Muscle of arm (tissue), 12 donors: Measurements from ENCODE around the gene IL25. TPM values are rescaled to one million over a fixed set of nuclear protein-coding genes. Genes with fewer than 3 reads are reported as not detected.
"Not testable (repeated sequence)": the region's sequence is repeated elsewhere in the genome, so short reads cannot be mapped to it uniquely, and the experiment has no call there.

Experiments
- DNase-seq: peaks from one replicate; pipeline ENCODE4 v3.0.0-alpha.2; 2013
- polyA plus RNA-seq, 12 donors: library from polyadenylated mRNA; unstranded; fragments of 120-200 nt; gene quantifications; one replicate each; pipeline ENCODE4 v1.2.1, GENCODE V29; 2013; ENCODE audit not compliant: insufficient read length in 12 of 12

IL25 gene
- polyA plus RNA-seq, 12 donors: not detected

DNA sequence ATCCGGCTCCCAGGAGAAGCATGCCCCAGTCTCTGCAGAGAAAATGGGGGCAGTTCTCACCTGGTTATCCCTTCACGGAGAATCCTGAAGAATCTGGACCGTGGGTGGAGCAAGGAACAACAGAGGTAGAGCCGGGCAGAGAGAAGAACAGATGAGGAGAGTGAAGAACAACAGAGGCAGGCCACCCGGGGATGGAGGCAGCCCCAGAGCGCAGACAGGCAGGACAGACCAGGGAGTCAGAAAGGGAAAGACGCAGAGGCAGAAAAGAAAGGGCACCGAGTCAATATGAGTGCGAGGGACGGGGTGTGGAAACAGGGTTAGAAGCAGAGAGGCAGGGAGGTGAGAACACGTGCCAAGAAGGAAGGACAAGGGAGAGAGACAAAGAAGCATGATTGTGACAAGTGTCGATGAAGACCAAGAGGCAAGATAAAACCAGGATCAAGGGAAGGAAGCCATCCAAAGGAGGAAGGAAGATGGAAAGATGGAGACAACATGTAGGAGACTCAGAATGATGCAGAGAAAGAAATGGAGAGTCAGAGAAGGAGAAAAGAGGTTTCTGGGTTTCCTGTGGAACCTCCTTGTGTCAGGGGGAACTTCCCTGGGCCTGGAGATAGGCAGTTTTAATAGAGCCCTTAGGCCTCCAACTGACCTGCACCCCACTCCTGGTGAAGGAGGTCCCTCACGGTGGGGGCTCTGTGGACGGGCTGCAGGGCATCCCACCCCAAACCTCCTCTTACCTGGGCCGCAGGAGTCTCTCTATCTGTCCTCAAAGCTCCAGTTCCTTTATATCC, 35.1 kb downstream of the IL25 start, which contains the start of gene MYH6:
Gene MYH6, minus strand, starts transcription at position 758 of the 791 bp plus-strand sequence. CDS start 1,050 bp downstream, outside the sequence.
- no peak for DNase-seq

DNA sequence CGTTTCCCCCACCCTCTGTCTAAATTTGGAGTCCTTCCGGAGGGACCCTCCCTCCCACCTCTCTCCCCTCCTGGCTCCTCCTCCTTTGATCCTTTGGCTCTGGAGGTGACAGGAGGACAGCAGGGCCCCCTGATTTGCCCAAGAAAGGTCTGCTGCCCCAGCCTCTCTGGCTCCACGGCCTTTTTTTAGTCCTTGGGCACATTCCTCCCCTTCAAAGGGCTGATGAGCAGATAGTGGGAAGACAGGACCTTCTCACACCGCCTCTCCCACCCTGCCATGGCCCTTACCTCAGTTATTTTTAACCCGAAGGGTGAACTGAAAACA, 35.7 kb downstream of the IL25 start:
- DNase-seq: no peak

DNA sequence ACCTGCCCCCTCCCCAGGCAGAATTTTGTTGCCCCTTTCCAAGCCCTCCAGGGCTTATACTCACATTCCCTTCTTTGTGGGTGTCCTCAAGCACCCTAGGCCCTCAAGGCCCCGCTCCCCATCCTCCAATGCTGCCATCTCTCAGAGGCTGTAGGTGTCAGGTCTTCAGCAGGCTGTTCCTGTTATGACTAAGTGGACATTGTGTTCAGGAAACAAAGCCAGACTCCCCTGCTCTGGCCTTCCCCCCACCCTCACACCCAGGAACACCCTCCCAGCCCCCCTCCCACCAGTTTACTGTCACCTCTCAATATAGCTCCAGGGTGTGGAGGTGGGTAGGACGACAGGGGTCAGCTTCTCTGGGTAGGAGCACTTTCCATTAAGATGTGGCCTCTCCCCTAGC, 36.9 kb downstream of the IL25 start:
- no peak for DNase-seq

DNA sequence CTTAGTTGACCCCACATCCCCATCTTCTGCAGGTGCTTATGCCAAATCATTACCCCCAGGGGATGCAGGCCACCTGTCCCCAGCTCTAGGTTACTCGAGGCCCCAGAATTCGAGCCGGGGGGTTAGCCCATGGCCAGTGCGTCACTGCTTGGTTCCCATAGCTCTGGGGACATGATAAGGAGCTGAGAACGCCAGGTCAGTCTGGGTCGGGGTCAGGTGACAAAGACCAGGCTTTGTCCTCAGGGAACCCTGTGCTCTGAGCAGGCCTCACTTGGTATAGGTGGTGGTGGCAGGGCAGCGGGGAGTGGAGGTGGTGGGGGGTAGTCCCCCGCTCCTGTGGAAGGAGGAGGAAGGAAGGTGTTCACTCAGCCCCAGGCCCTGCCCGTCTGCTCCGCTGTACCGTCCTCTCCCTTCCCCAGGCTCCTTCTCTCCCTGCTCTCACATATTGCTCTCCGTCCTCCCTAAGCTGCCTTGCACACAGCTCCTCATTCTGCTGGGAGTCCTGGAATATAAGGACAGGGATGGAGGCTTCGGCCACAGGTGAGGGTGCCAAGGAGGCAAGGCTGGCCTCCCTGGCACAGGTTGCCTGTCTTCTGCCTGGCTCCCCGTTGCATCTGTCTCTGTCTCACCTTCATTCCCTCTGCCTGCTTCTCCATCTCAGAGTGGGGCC, 37.5 kb downstream of the IL25 start:
- DNase-seq: no peak

DNA sequence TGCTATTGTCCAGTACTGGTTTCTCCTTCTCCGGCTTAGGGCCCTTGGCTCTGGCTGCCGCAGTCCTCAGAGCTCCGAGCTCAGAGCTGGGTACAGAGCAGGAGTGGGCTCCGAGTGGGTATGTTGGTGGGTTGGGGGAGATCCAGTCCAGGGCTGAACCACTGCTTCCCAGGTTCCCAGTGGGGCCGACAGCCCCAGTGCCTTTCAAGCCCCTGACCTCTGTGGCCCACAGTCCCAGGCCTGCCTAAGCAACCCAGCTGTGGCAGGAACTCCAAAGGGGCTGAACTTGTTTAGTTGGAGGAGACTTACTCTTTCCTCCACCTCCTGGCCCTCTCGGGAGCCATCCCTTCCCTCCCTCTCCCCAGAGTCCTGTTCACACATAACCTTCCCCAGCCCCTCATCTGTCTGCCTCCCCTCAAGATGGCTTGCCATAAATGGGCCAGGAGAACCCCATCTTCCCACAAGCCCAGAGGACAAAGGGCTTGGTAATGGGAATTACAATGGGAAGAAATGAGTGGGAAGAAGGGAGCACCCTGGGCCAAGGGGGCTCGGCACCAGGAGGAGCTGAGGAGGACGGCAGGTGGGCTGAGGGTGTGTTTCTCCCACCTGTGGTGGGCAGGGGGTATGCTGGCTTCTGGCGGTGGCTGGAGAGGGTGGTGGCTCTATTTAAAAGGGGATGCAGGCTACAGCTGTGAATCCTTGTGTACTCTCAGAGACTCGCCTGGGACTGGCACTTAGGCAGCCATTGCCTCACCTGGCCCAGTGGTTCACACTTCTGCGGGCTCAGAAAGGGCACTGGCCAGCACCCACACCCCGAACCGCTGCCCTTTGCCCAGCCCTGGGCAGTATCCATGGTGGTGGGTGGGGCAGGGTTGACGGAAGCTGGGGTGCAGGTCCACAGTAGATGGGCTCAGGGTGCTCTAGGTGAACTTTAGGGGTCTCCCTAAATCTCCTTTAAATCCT, 39.2 kb downstream of the IL25 start:
- DNase-seq: no peak

DNA sequence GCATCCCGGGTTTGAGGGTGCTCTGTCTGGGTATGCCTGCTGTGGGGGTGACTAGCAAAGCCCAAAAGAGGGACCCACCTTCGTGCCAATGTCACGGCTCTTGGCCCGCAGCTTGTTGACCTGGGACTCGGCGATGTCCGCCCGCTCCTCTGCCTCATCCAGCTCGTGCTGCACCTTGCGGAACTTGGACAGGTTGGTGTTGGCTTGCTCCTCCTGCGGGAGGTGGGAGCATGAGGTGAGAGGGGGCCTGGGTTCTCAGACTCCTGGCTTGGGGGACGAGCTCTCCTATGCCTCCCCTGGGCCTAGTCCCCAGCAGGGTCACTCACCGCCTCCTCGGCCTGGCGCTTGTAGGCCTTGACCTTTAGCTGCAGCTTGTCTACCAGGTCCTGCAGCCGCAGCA, 41.1 kb downstream of the IL25 start:
- no peak for DNase-seq

DNA sequence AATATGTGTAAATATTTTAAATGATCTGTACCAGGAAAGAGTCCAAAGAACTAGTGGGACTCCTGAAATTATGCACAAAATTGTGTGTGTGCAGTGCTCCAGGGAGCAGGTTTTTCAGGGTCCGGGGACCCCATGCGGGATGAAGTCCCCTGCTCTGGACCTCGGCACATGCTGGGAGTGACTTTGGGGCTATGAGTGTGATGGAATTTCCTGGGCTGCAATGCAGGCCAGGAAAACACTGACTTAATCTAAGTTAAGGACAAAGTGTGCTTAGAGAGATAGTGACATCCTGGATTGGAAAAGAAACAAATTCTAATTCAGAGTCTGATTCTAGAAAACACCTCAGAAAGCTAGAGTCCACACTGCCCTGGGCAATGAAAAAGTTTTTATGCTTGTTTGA, 41.6 kb downstream of the IL25 start:
- no peak for DNase-seq

DNA sequence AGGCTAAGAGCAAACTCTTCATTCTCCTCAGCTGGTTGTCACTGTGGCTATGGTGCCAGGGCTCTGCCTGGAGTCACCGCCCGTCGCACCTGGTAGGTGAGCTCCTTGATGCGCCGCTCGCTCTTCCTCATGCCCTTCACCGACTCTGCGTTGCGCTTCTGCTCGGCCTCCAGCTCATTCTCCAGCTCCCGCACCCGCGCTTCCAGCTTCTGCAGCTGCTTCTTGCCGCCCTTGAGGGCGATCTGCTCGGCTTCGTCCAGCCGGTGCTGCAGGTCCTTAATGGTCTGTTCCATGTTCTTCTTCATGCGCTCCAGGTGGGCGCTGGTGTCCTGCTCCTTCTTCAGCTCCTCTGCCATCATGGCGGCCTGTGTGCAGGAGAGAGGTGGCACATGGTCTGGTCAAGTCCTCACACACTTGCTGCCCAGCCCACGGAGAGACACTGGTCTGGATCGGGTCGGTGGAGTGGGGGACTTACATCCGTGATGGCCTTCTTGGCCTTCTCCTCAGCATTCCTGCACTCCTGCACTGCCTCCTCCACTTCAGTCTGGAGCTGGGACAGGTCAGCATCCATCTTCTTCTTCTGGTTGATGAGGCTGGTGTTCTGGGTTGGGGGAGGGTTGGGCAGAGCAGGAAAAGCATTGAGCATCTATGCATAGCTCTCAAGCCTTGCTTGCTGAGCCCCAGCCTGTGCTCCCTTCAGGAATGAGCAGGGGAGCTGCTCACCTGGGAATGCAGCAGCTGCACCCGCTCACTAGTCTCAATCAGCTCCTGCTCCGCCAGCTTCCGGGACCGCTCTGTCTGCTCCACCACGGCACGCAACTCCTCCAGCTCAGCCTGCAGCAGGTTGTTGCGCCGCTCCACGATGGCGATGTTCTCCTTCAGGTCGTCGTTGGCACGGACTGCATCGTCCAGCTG, 42.6 kb downstream of the IL25 start:
- no peak for DNase-seq

DNA sequence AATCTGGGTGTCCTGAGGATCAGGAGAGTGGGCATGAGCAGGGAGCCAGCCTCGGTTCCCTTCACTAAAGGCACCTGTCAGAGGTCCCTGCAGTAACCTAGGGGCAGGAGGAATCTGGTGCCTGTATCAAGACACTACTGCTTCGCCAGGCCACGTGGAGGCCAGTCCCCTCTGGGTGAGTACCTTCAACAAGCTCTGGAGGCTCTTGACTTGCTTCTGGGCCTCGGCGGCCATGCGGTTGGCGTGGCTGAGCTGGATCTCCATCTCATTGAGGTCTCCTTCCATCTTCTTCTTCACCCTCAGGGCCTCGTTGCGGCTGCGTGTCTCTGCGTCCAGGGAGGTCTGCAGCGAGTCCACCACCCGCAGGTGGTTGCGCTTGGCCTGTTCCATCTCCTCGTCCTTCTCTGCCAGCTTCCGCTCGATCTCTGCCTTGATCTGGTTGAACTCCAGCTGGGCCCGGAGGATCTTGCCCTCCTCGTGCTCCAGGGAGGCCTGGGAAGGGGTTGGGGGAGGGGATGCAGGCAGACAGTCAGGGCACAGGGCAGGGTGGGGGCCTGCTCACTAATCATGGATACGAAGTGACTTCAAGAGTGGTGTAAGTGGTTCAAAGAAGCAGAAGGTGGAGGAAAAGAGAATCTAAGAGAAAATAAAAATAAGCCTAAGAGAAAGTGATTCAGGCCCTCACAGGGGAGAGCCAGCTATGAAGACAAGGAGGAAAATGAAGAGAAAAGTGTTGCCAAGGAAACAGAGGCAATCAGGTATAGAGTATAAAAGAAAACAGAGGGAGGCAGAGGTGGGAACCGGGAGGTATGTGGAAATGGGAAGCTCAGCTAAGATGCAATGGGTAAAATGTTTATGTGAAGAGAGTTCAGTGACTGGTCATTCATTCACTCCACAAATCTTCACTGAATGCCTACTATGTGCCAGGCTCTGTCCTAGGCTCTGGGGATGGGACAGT, 43.5 kb downstream of the IL25 start:
- DNase-seq: no peak

DNA sequence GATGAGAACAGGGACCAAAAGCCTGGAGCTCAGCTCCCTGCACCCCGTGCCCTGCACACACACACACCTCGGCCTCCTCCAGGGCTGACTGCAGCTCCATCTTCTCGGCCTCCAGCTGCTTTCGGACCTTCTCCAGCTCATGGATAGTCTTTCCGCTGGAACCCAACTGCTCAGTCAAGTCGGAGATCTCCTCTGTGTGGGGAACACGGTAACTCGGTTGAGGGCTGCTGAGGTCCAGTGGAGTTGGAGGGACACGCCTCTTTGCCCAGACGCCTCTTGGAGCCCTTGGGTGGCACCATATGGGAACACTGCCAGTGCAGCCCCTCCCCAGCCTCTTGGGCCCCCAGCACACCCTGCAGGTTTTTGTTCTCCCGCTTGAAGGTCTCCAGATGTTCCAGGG, 44.2 kb downstream of the IL25 start:
- DNase-seq: no peak

DNA sequence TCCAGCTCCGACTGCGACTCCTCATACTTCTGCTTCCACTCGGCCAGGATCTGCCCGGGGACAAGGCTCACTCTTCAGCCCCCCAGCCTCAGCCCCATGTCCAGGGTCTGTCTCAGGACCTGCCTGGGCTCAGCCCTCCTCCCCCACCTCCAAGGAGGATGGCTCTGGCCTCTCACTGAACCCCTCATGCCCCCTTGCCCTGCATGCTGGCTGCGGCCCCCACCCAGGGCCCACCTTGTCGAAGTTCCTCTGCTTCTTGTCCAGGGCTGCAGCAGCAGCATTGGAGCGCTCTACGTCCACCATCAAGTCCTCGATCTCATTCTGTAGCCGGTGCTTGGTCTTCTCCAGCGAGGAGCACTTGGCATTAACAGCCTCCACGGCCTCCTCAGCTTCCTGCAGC, 44.7 kb downstream of the IL25 start:
- not testable (repeated sequence) for DNase-seq

DNA sequence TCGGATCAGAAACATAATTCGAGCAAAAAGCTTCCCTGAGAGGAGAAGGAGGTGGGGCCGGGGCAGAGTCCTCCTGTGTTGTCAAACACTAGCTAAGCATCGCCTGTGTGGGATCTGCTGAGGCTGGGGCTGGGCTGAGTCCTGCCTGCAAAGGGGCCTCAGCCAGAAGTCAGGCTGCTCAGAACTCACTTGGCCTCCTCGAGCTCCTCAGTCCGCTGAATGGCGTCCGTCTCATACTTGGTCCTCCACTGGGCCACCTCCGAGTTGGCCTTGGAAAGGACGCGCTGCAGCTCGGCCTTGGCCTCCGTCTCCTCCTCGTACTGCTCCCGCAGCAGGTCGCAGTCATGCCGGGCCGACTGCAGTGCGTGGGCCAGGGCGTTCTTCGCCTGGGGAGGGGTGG, 45.4 kb downstream of the IL25 start:
- no peak for DNase-seq

DNA sequence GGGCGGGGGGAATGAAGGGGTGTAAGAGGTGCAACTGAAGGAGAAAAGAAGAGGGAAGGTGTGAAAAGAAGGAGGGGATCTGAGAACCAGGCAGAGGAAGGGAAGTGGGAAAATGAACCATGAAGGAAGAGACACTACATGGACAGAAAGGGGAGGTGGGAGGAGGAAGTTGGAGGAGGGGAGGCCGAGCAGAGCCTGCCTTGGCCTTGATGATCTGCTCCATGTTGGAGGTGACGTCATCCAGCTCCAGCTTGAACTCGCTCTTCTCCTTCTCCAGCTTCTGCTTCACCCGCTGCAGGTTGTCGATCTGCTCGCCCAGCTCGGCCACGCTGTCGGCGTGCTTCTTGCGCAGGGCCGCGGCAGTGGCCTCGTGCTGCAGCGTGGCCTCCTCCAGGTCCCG, 47.0 kb downstream of the IL25 start:
- not testable (repeated sequence) for DNase-seq

DNA sequence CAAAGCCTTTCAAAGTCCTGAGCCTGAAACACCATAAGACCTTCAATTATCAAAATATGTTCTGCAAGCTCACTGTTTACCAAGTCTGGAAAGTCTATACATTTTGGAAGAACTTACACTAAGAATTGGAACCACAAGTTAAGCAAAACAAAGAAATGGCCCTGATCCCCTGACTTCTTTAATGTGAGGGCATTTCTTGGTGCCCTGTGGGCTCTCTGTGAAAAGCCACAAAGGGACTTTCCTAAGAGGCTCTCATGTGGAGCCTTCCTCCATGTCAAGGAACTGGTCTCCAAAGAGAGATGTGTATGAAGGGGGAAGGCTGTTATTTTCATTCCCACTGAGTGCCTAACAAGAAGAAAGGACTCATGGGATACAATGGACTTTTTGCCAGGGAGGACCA, 49.0 kb downstream of the IL25 start:
- DNase-seq: no peak

DNA sequence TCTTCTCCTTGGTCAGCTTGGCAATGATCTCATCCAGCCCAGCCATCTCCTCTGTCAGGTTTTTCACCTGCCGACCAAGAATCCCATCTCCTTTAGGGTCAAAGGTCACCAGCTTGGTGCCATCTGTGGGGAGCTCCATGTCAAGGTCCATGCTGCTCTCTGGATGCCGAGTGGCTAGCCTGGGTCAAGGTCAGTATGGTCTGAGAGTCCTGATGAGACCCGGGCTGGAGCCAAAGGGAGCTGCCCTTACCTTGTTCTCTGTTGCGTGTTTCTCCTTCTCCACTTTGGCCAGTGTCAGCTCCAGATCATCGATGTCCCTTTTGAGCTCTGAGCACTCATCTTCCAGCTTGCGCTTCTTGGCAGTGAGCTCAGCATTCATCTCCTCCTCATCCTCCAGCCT, 51.0 kb downstream of the IL25 start:
- DNase-seq: no peak

DNA sequence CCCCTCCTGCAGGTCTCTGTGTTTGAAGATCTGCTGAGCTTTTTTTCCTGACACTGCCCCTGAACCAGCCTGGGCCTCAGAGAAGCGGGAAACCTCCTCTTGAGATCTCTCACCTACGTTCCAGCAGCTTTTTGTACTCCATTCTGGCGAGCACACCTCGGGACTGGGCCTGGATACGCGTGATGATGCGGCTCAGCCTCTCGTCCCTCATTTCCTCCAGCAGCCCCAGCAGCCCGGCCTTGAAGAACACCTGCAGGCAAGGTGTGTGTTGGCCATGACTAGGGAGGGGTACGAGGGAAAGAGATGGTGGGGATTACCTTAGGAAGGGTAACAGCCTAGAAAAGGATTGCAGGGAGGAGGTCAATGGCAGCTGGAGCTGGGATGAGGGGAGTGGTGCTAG, 52.6 kb downstream of the IL25 start:
- no peak for DNase-seq

DNA sequence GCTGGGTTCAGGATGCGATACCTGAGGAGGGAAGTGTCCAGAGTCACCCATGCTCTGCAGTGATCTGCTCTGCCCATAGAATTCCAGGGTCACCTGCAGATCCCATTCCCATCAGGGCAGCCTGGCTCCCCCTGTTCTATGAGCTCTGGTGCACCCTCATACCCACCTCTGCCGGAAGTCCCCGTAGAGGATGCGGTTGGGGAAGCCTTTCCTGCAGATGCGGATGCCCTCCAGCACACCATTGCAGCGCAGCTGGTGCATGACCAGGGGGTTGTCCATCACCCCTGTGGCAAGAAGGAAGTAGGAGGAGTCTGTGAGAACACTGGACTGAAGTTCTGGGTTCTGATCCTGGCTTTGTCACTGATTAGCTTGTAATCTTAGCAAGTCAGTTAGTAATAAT, 53.2 kb downstream of the IL25 start:
- not testable (repeated sequence) for DNase-seq
